HG02870 (cell line): Measurements from ENCODE around the gene CLEC18B.
"Not testable (repeated sequence)": the region's sequence is repeated elsewhere in the genome, so short reads cannot be mapped to it uniquely, and the experiment has no call there.

ENCODE experiments used
- ATAC-seq: cut with Tn5 transposase; IDR thresholded peaks from one replicate; pipeline ENCODE4 v1.9.1; 2021; ENCODE audit warnings: mild to moderate bottlenecking, moderate library complexity; ENCODE audit not compliant: unreplicated experiment

CLEC18B gene

DNA sequence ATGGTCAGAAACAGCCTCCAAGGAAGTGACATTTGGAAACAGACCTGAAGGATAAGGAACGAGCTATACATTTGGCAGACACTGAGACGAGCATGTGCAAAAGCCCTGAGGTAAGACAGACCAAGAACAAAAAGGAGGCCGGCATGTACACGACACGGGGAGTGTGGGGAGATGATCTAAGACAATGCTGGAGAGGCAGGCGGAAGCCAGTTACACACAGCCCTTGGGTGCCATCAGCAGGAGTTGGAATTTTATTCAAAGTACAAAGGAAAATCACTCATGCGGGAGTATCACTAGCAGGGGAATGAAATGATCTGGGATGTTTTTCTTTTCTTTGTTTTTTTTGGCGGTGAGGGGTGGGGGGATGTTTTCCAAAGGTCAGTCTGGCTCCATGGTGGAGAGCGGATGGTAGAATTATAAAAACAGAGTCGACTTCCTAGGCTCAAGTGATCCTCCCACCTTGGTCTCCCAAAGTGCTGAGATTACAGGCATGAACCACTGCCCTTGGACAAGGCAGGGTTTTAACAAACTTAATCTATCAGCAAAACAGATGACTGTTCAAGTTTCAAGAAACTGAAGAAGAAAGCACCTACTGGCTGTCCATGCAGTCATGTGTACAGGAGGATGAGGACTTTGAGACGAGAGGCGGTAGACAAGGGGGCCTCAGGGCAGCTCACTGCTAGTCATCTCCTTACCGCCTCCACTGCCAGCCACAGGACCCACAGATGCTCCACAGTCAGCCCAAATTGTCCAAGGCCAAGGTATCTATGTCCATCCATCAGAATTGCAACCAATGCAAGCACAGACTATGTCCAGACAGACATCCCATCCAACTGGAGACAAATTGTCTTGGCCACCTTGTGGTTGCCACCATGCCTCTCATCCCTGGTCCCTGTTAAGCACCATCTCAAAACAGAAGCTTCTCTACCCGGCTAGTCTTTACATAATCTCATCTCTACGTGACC is 59.4 kb downstream of the CLEC18B start:
- not testable (repeated sequence) for ATAC-seq
